ENCODE measurements around the gene ROBO2.

GRCh38 chr3:77601823-77602415, 562.0 kb downstream of the ROBO2 start:
- TF ChIP-seq CTCF (IDR thresholded peaks at IDR 0.05; ENCODE audit: poor library complexity, severe bottlenecking): no peak
- TF ChIP-seq MXI1 (conservative IDR thresholded peaks at IDR 0.05; ENCODE audit: poor library complexity, severe bottlenecking): no peak
- TF ChIP-seq EZH2 (IDR thresholded peaks at IDR 0.05; ENCODE audit: borderline replicate concordance, insufficient read depth, low read length, poor library complexity, severe bottlenecking): no peak
- no peak for TF ChIP-seq POLR2AphosphoS5 (IDR thresholded peaks at IDR 0.05)
- TF ChIP-seq SMC3 (conservative IDR thresholded peaks at IDR 0.05; ENCODE audit: poor library complexity): no peak
- TF ChIP-seq EP300 (conservative IDR thresholded peaks at IDR 0.05; ENCODE audit: poor library complexity, severe bottlenecking): no peak
- no peak for TF ChIP-seq TAF1 (IDR thresholded peaks at IDR 0.05; ENCODE audit: low read depth)
- TF ChIP-seq REST (IDR thresholded peaks at IDR 0.05; ENCODE audit: borderline replicate concordance): no peak
